ENCODE measurements around the gene TMEM132C.

- TF ChIP-seq RFX5 (IDR thresholded peaks at IDR 0.05; ENCODE audit: low read depth, low read length): no peak
- TF ChIP-seq CTCF (conservative IDR thresholded peaks at IDR 0.05; ENCODE audit: low read depth, low read length): no peak
- no peak for TF ChIP-seq MAZ (IDR thresholded peaks at IDR 0.05; ENCODE audit: borderline replicate concordance, low read depth, low read length)
- no peak for TF ChIP-seq NFE2L2 (IDR thresholded peaks at IDR 0.05; ENCODE audit: low read depth, low read length)
- TF ChIP-seq RAD21 (IDR thresholded peaks at IDR 0.05; ENCODE audit: low read length): no peak
- no peak for TF ChIP-seq CEBPB (IDR thresholded peaks at IDR 0.05; ENCODE audit: low read depth, low read length)
- TF ChIP-seq POLR2A (IDR thresholded peaks at IDR 0.05; ENCODE audit: low read depth, low read length): no peak
- TF ChIP-seq RCOR1 (IDR thresholded peaks at IDR 0.05; ENCODE audit: insufficient replicate concordance, low read length): no peak
- TF ChIP-seq ELK1 (IDR thresholded peaks at IDR 0.05; ENCODE audit: borderline replicate concordance, low read depth, low read length): no peak
- TF ChIP-seq FOS (IDR thresholded peaks at IDR 0.05; ENCODE audit: low read depth, low read length): no peak
These were observed 427.5 kb downstream of the TMEM132C start for GRCh38 chr12:128694445-128694844.

Data from IMR-90 (cell line).